Stimulated activated CD4-positive, alpha-beta T cell treated with anti-CD3 and anti-CD28 coated beads, Interleukin-2, amount 100 ng/mL, for 24 hours (primary cell): ENCODE results near the gene USP10.

ENCODE experiments used
- DNase-seq, 2 donors: peaks; one replicate each; pipeline ENCODE4 v3.0.0-alpha.2; 2020

USP10 gene

GRCh38 chr16:84778720-84779119, 78.9 kb downstream of the USP10 start:
- DNase-seq = no peak

DNA sequence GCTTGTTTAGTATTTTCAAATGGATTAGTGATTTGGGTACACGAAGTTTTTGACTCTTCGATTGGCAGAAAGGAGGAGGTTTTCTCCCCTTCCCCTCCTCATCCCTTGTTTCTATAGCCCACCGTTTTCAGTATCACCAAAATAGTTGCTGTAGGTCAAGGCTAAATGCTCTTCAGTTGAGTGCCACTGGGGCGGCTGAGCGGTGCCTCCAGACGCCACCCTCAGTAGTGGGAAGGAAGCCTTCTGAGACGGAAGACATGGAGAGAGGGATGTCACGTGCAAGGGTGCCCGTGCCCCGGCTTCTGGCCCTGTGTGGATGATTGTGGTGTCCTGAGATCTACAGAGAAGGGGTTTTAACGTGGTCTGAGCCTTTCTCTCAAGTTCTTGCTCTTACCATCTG, 80.3 kb downstream of the USP10 start:
- no peak for DNase-seq

DNA sequence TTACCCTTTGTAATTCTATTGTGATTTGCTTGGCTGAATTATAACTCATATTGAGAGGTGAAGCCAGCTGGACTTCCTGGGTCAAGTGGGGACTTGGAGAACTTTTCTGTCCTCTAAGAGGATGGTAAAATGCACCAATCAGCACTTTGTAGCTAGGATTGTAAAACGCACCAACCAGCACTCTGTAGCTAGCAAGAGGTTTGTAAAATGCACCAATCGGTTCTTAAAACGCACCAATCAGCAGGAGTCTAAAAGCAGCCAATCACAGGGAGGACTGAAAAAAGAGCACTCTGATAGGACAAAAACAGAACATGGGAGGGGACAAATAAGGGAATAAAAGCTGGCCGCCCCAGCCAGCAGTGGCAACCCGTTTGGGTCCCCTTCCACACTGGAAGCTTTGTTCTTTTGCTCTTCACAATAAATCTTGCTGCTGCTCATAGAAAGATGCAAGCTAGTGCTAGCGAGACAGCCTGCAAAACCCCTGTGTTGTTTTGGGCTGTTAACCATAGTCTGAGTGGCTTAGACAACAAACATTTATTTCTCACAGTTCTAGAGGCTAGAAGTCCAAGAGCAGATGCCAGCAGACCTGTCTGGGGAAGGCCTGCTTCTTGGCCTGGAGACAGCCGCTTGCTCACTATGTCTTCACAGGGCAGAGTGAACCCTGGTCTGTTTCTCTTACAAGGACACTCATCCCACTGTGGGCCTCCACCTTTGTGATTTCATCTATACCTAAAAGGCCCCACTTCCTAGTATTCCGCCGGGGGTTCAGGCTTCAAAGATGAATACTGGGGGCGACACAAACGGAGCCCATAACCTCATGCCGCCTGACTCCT, 81.0 kb downstream of the USP10 start:
- no peak for DNase-seq

- DNase-seq = no peak
These were observed 83.0 kb downstream of the USP10 start for GRCh38 chr16:84782846-84783245.

GRCh38 chr16:84785843-84786581, 86.2 kb downstream of the USP10 start:
- DNase-seq = no peak

DNA sequence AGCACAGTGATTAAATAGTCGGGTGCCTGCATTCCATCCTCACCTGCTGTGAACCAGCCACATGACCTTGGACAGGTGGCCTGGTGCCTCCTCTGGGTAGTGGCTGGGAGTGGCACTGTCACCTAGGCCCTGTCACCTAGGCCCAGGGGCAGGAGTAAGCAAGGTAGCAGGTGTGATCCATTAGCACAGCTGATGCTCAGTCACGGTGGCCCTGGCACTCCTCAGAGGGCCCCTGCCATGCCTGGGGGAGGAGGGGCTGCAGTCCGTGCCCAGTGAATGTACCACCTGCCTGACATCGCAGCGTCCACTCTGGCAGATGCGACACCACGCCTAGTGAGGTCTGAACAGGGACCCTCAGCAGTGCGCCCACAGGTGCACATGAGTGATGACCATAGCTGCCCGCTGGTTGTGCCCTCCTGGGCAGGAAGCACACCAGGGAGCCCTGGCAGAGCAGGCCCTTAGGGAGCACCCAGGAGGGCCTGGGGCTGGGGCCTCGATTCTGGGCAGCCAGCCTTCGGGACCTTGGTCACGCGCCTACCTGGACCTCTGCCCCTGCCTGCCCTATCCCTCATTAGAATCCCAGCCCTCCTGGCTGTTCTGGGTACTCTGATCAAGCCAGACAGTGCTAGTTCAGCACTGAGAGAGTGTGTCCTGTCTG, 86.9 kb downstream of the USP10 start:
- DNase-seq = no peak

GRCh38 chr16:84787263-84787622, 87.4 kb downstream of the USP10 start:
- DNase-seq = no peak

GRCh38 chr16:84788920-84789391, 89.2 kb downstream of the USP10 start:
- DNase-seq = no peak

DNA sequence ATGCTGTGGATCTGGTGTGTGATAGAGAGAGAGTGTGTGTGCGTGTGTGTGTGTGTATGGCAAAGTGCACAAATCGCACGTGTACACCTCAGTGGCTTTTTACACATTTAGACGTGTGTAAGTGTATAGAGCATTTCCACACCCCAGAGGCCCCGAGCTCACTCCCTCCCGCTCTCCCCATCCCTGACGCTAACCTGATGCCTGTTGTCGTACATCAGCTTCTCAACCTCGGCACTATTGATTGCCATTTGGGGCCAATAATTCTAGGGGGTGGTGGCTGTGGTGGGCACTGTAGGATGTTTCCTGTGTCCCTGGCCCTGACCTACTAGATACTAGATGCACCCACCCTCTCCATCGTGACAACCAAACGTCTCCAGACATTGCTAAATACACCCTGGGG, 89.6 kb downstream of the USP10 start:
- DNase-seq = no peak

DNA sequence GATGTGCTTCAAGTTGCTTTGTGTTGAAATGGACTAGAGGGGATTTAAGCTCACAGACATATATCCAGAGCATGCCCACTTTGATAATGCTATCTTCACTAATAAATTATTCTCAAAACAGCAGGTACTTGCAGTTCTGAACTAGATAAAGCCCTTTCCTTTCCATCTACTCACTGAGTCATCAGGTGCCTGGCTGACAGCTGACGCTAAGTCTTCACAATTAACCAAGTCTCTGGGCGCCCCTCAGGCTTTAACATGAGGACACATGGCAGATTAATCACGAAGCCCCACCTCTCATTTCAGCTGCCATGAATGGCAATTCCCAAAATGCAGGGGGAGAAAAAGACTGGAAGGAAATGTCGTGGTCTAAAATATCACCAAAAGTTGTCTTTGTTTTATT, 90.5 kb downstream of the USP10 start:
- no peak for DNase-seq

DNA sequence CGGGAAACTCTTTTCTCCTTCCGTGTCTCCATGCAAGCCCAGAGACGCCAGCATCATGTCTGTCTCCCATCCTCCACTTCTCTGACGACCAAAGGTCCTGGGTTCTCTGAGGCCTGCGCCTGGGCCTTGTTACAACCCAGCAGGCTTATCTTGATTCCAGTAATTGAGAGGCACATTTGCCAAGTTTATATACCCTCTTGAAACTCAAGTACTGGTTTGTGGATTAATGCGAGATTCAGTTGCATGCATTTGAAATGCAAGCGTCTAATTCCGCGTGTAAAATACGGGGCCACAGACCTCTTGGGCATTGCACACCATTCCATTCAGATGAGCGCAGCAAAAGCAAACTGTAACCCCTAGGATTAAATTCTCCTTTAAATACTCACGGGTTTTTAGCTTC, 91.3 kb downstream of the USP10 start:
- DNase-seq = no peak

DNA sequence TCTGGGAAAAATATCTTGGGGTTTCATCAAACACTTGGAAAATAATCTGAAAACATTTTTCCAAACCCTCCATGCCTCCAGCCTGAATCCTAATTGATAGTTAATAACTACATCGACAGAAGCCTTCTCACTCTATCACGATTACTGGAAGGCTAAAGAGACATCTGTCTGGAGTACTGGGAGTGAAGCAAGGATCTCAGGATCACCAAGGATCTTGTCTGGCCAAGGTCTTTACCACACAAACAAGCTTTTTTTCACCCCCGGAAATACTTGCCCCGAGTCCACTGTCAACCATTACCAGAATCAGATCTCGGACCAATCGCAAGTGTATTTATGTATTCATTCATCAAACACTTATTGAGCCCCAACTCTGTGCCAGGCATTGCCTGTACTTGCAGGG, 91.7 kb downstream of the USP10 start:
- DNase-seq = no peak

GRCh38 chr16:84794186-84794585, 94.4 kb downstream of the USP10 start:
- DNase-seq = no peak

GRCh38 chr16:84794626-84795025, 94.8 kb downstream of the USP10 start:
- no peak for DNase-seq

- no peak for DNase-seq
These were observed 95.7 kb downstream of the USP10 start for GRCh38 chr16:84795329-84796053.

DNA sequence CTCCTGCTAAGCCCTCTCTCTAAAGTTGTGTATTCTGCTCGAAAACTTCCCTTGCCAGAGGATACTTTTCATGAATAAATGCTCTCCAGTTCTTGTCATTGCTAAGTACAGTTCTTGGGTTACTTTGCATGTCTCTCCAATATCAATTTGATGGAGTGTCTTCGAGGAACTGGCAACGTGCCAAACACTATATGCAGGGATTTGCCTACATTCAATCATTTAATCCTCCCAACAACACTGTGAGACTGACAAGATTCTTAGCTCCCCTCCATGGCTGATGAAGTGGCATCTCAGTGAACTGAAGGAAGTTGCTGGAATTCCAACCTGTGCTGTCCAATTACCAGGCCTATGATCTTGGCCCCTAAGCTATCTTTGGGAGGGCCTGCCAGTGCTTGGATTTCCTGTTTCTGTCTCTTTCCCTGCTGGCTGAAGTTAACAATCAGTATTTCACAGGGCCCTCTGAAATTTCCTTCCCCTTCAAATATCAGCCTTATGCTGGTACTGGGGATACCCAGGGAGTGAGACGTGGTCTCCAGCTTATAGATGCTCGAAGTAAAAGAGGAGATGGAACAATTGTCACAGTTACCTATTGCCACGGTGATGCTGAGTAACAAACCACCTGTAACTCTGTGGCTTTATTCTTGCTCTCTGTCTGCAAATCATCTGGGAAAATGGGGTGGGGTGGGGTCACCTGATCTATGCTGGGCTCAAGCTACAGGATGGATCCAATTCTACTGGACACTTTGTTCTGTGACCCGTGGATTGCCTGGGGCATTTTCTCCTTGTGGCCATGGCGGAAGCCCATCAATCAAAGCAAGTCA, 100.6 kb downstream of the USP10 start:
- DNase-seq = no peak

DNA sequence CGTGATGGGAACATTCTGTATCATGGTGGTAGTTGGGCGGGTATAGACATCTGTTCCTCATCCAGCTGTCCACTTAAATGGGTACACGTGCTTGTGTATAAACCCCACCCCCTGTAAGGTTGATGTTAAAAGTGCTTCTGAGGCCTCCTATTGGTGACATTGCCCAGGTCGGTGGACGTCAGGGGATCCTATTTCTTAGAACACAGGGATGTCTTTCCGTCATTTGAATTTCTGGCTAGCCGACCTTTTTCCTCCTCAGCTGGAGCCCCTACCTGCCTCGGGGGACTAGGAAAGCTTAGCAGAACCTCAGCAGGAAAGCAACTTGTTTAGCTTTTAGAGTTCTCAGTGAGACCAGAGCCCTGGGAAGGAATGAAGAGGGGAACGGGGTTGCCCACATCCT, 103.3 kb downstream of the USP10 start:
- no peak for DNase-seq

GRCh38 chr16:84804326-84804725, 104.5 kb downstream of the USP10 start:
- no peak for DNase-seq

GRCh38 chr16:84806256-84806889, 106.6 kb downstream of the USP10 start:
- DNase-seq = no peak

GRCh38 chr16:84806890-84807258, 107.1 kb downstream of the USP10 start:
- DNase-seq = no peak

DNA sequence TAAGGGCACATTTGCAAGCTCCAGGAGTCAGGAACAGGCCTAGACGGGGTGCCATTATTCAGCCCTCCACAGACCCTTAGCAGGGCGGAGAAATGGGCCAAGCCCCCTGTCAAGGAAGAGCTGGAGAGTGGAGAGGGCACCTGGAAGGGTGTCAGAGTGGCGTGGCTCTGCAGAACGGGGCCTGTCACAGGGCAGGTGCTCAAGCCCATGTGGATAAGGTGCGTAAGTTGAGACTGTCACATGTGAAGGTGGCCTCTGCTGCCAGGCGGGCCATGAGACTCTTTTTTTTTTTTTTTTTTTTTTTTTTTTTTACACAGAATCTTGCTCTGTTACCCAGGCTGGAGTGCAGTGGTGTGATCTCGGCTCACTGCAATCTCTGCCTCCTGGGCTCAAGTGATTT, 108.0 kb downstream of the USP10 start:
- DNase-seq = no peak

- DNase-seq = no peak
These were observed 109.0 kb downstream of the USP10 start for GRCh38 chr16:84808826-84809225.
